Hepatocyte (in vitro differentiated cells): ENCODE measurements around the gene PXDN.

Source experiments
- CTCF ChIP-seq: fragments of 200-600 bp; sonication (generic); IDR thresholded peaks from 2 replicates; pipeline ENCODE4 v1.5.1; 2016; ENCODE audit warnings: antibody characterized with exemption, mild to moderate bottlenecking; ENCODE audit not compliant: poor library complexity
- EZH2 ChIP-seq: fragments of 200-600 bp; sonication (generic); IDR thresholded peaks from 2 replicates; pipeline ENCODE4 v1.6.1; 2016; ENCODE audit warnings: antibody characterized with exemption, mild to moderate bottlenecking, borderline replicate concordance

GRCh38 chr2:1632510-1632909 lies 111.8 kb downstream of the PXDN start:
- TF ChIP-seq CTCF, result no peak
- no peak for TF ChIP-seq EZH2
